Sciatic nerve (tissue), 2 donors: Measurements from ENCODE around the gene NR4A2. TPM values are rescaled to one million over a fixed set of nuclear protein-coding genes. Genes with fewer than 3 reads are reported as not detected.

Experiments used
- ATAC-seq: fragments of 200-7000 bp; cut with Tn5 transposase; one replicate; pipeline ENCODE4 v1.9.1; 2020; ENCODE audit warnings: mild to moderate bottlenecking, moderate library complexity
- DNase-seq: peaks from one replicate; pipeline ENCODE4 v3.0.0-alpha.2; 2020; ENCODE audit warnings: low spot score
- intact Hi-C: fragments of 100-400 bp; cut with DNase I; formaldehyde crosslinking; loops from one replicate; pipeline ENCODE4 v1.14.2; 2022
- total RNA-seq: library from RNA; stranded (reverse); fragmentation: NEBNext Ultra II Directional; extraction: Animal tissue kit (Norgen Biotek cat#: 25700); gene quantifications from one replicate; pipeline ENCODE4 v1.2.1, GENCODE V29; 2021
- donor health status: DM: no; HTN: no; CAD: no.
- donor health status: DM: no; HTN: no; CAD: no.

NR4A2 gene
- total RNA-seq, result 62.1 TPM

DNA sequence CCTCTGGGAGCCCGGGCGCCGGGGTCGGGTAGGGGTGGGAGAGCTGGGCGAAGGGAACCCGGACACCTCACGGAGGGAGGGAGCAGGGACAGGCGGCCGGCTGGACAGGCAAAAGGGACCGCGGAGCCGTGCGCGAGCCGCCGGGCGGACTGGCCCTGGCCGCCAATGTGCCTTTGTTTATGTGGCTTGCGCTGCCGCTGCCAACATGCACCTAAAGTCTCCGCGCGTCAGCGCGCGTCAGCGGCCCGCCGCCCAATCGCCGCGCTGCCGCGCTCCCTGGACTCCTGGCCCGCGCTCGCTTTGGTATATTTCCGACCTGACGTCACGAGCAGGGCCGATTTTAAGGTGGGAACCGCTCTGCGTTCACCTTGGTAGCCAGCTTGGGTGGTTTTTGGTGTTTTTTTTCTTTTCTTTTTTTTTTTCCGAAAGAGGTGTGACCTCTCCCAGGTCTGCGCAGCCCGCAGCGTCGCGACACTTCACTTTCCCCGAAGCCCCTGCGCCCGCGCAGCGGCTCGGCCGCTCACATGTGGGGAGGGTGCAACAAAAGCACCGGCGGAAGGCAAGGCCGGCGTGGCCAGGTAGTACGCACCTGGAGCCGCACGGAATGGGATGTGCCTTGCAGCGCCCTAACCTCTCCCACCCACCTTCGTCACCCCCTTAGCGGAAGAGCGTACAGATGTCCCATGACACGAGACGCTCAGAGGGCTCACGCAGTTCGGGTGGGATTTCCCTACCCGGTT lies at the start of gene NR4A2:
Gene NR4A2, minus strand, starts transcription at position 188 of the 740 bp plus-strand sequence. CDS start 2,535 bp downstream, outside the sequence.
- ATAC-seq (peak; percentile 81), DNase-seq (peak; percentile 96)
- intact Hi-C loops, result no loop called here

GRCh38 chr2:156380117-156380645 lies 47.7 kb upstream of the NR4A2 start:
- DNase-seq (no peak), ATAC-seq (no peak)
- intact Hi-C loops, result no loop called here

DNA sequence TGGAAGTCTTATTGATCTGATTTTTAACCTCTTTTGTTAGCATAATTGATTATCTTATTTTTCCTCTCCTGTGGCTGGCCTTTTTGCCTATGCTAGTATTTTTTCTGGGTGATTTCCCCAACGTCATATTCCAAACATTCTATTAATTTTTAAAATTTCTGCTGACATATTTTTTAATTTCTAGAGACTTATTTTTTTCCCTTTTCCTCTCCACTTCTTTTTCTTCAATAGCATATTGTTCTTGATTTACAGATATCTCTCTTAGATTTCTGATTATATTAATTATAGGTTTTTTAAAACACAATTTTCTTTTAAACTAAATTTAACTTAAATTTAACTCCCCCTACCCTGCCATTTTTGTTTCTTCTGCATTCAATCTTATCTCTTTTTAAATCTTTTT lies 47.2 kb upstream of the NR4A2 start:
- ATAC-seq, result no peak
- intact Hi-C loops, result no loop called here
- no peak for DNase-seq

DNA sequence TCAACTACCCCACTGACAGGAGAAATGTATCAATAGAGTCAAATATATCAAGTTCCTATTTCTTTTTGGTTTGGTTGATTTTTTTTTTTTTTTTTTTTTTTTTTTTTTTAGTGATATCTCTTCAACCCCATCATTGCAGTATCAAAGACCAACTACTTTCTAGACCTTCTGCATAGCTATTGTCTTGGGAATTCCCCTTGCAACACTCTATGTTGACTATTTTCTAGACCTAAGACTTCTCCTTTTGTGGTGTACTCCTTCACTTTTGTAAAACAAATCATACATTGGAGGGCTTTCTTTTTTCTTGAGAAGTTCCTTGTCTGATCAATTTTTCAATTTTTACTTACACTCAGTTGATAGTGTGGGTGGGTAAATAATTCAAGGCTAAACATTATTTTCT lies 46.5 kb upstream of the NR4A2 start:
- DNase-seq (no peak), ATAC-seq (no peak)
- intact Hi-C loops, result no loop called here

DNA sequence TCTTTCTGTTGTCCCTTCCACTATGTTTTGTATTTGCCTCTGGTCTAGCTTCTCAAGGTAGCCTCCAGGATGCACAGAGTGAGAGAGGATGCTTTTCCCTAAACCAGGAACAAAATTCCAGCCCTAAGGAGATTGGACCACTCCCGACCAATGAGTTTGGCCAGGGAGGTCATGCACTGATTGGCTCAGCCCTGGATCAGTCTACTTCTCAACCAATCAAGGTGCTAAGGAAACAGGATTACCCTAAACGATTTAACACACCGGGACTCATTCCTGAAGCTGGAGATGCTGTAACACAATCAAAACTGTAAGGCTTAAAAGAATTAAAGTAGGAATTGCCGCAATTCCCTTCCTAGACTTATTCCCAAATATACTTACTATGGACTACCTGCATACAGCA lies 34.2 kb upstream of the NR4A2 start:
- intact Hi-C loops, result no loop called here
- ATAC-seq (no peak), DNase-seq (no peak)

GRCh38 chr2:156363141-156363540 lies 30.6 kb upstream of the NR4A2 start:
- intact Hi-C loops, result no loop called here
- DNase-seq, result no peak
- no peak for ATAC-seq

DNA sequence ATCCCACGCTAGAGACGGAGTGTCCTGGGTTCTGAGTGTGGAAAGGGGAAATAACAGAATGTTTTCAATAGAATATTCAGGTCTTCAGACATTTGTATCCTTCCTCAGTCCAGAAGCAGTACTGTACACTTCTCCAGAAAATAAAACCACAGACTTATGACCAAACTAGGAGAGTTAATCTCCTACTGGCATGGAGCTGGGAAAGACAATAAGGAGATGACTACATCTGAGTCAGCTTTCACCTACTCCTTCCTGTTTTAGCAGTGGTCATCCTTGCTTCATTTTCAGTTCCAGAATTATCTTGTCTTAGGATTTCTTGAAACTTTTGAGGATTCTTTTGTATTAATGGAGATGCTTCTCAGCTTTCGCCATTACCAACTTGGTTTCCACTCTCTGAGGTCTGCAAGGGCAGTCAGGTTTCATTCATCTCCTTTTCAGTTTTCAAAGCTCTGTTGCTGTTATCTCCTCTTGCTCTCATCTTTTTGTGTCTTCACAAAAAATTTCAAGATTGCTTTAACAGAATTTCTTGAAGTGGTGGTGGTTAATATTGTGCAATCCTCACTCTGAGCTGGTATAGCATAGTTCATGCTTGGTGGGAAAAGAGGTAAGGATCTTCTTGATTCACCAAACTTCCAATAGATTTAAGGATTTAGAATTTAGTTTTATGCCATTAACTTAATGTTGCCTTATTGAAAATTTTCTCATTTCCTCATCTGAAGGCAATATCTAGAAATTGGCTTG lies 23.7 kb upstream of the NR4A2 start:
- DNase-seq (no peak), ATAC-seq (no peak)
- intact Hi-C loops, result no loop called here

DNA sequence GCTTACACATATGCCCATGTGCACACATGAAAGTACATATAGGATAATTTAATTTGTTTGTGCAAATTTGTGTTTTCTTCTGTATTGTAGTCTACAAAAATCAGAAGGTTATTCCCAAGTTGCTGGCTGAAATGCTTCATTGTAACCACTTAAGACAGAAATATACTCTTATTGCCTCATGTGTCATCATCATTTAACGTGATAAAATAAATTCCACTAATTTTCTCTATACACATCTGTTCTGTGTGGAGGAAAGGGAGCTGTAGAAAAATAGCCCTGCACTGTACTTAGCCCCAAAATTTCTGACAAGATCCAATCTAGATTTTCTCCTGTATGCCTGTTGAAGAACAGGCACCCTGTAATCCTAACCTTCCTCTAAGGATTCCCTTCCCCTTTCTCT lies 20.4 kb upstream of the NR4A2 start:
- DNase-seq, result no peak
- intact Hi-C loops, result no loop called here
- ATAC-seq, result no peak

DNA sequence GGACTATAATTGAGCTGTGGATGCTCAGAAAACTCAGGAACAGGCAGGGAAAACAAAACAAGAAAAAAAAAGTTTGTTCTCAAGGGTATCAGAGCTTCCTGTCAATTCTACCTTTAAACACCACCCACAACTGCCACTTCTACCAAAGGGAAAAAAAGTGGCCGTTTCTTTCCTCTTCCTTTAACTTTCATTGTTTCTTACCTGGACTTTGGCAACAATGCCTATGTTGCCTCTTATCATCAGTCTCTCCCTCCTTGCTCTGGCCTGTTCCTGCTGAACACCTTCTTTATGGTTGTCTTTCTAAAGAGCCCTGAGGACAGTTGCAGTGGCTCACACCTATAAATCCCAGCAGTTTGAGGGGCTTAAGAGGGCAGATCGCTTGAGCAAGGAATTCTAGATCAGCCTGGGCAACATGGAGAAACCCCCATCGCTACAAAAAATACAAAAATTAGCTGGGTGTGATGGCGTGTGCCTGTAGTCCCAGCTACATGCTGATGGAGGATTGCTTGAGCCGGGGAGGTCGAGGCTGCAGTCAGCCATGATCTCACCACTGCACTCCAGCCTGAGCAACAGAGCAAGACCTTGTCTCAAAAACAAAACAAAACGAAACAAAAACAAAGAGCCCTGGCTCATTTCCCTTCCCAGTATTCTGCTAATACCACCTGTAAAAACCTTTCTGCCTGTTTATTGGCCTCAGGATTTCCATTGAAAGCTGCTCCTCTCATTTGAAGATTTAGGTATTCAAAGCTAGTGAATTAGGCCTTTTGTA lies 18.0 kb upstream of the NR4A2 start:
- DNase-seq, result no peak
- intact Hi-C loops, result no loop called here
- no peak for ATAC-seq

DNA sequence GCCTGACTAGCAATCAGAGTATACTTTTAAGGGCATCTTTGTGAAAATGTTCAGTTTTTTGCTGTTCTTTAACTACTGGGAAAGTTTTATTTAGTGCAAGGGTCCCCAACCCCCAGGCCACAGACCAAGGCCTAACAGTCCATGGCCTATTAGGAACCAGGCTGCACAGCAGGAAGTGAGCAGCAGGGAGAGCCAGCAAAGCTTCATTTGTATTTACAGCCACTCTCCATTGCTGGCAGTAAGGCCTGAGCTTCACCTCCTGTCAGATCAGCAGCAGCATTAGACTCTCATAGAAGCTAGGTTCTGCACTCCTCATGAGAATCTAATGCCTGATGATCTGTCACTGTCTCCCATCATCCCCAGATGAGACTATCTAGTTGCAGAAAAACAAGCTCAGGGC lies 17.1 kb upstream of the NR4A2 start:
- intact Hi-C loops, result no loop called here
- no peak for ATAC-seq
- DNase-seq, result no peak

- ATAC-seq, result no peak
- no peak for DNase-seq
- intact Hi-C loops, result no loop called here
Observed at GRCh38 chr2:156349161-156349560, 16.6 kb upstream of the NR4A2 start.

DNA sequence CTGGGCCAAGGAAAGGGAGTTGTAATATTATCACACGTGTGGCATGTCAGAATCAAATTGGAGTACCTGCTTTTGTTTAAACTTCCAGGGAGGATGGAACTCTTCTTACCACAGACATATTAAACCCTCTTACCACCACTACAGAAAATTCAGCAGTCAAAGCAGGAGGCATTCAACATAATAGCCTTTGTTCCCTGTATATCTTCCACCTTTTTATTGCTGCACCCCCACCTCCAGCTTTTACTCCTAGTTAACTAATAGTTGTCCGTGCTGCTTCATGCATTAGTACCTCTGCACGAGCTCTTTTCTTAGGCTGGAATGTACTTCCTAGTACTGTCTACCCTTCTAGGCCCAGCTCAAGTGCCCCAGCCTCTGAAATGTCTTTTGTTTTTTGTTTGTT lies 14.9 kb upstream of the NR4A2 start:
- no peak for DNase-seq
- no peak for ATAC-seq
- intact Hi-C loops, result no loop called here

GRCh38 chr2:156346731-156347130 lies 14.2 kb upstream of the NR4A2 start:
- intact Hi-C loops, result no loop called here
- no peak for ATAC-seq
- DNase-seq, result no peak

DNA sequence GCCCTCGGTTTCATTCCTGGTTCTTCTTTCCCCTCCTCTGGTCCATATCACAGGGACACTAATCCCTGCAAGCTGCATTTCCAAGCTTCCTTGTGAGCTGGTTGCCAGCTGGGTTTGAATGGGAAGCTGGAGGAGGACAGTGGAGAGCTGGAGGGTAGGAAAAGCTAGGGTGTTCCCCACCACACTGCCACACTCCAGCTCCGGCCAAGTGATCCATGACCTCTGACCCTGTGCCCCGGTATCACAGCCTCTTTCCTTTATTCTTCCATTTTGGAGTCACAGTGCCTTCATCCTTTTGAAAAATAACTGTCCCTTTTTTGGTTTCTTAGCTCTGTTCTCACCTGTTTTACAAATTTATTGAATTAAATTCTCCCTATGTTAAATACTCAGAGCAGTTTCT lies 13.1 kb upstream of the NR4A2 start:
- DNase-seq (no peak), ATAC-seq (no peak)

GRCh38 chr2:156343940-156344301 lies 11.4 kb upstream of the NR4A2 start:
- DNase-seq (no peak), ATAC-seq (no peak)
- intact Hi-C loops, result loop anchor here (5.0 kb wide), 1 partner anchor 58 kb away; no protein-coding TSS in a partner anchor

More for the DNA sequence above, 13.1 kb upstream of the NR4A2 start:
- intact Hi-C loops, result no loop called here

DNA sequence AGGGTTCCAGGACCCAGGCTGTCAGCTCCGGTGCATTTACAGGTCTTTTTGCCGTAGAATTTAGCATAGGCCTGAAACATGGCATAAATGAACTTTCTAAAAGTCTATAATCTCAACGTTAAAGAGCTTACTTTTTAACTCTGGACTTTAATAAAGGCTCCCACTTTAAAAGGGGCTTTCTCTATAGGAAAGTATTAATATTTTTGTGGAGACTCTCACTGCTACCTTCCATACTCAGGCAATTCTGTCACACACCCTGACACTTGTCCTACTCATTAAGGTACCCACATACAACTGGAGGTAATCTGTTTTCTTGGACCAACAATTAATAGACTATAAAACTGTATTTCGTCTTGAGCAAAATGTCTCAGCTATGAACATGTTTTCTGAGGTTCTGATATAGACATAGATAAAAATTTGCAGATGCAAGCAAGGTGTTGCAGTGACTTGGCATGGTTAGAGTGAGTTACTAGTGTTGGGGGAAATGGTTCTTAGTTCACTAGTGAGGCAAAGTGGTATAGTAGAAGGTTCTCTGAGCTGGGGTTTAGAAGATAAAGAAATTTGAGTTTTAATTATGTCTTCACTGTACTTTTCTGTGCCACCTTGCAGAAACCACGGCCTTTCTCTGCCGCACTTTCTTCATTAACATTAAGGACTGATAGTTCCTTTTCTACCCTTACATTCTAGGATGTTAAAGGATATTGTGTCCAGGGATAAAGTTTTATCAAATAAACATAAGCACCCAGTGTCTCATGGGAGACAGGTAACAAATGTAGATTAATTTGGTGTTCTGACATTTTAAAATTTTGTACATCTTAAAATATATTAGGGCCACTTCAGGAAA lies 10.8 kb upstream of the NR4A2 start:
- intact Hi-C loops, result loop anchor here (5.0 kb wide), 1 partner anchor 59 kb away; no protein-coding TSS in a partner anchor
- DNase-seq, result no peak
- no peak for ATAC-seq

DNA sequence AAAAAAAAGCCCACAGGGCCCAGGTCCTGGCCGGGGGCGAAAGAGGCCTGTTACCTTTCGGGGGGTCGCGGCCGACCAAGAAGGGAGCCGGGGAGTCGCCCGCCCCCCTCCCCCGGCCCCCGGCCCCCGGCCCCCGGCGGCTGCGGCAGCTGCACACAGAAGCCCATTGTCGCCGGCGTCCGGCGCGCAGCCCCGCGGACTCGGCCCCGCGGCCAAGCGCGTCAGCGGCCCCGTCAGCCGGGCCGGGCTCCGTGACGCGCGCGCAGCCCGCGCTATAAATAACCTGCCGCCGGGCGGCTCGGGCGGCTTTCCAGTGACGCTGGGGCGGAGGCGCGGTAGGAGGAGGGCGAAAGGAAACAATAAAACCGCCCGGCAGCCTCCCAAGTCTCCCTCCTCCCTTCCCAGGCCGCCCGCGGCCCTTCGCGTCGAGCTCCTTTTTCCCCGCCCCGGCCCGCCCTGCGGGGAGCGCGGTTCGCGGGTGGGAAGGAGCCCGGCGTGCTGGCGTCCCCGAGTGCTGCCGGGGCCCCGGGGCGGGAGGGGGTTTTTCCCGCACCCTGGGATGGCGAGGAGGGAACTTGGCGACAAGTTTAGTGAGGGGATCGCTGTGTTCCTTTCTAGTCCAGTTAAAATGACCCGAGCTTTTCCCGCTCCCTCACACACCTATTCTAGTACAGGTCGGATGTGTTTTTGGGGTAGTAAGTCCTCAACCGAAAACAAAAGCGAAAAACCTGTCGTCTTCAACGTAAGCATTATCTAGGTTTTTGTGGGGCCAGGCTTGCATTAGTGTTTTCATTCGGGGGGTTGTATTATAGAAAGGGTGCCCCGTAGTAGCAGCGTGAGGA lies 10.0 kb upstream of the NR4A2 start:
- DNase-seq, result peak; percentile 99
- intact Hi-C loops, result loop anchor here (5.0 kb wide), 1 partner anchor 60 kb away; no protein-coding TSS in a partner anchor
- ATAC-seq, result peak; percentile 89
